ENCODE results near the gene ANTXR1. TPM values are rescaled to one million over a fixed set of nuclear protein-coding genes. Genes with fewer than 3 reads are reported as not detected.

Gene ANTXR1
- total RNA-seq, 6 donors from 2014 or later = 11.5 to 76.4 (median 31.4) TPM

- no peaks in the 10 kb centered on the region for H3K9me3 ChIP-seq
- WGBS, 2 donors = 90 to 92% methylated on average over 3 of the region's 3 CpGs
- H3K4me3 ChIP-seq = no peak overlapping the region
- no peak overlapping the region for H3K27ac ChIP-seq
- no peak for DNase-seq
- TF ChIP-seq POLR2AphosphoS5 (IDR thresholded peaks at IDR 0.05) (no peak), EP300 (IDR thresholded peaks at IDR 0.05) (no peak), CTCF (IDR thresholded peaks at IDR 0.05) (no peak)
- H3K4me1 ChIP-seq = peaks cover 6 to 23% (median 14%) of the 10 kb centered on the region in 4 donors
- ATAC-seq (ENCODE audit: low FRiP score in 2 of 2) = no peak
- H3K27me3 ChIP-seq = no peaks in the 10 kb centered on the region
- H3K36me3 ChIP-seq = no peaks in the 10 kb centered on the region
Observed at GRCh38 chr2:69211048-69211447, 198.1 kb downstream of the ANTXR1 start.

- H3K36me3 ChIP-seq = no peaks in the 10 kb centered on the region
- no peaks in the 10 kb centered on the region for H3K27me3 ChIP-seq
- no peak overlapping the region for H3K27ac ChIP-seq
- no peak overlapping the region for H3K4me3 ChIP-seq
- no peaks in the 10 kb centered on the region for H3K9me3 ChIP-seq
- DNase-seq (no peak), ATAC-seq (ENCODE audit: low FRiP score in 2 of 2) (no peak)
- WGBS, 2 donors = 89 to 94% methylated on average over 5 of the region's 5 CpGs
- TF ChIP-seq POLR2AphosphoS5 (IDR thresholded peaks at IDR 0.05) = no peak
- TF ChIP-seq POLR2A (IDR thresholded peaks at IDR 0.05) = no peak
- TF ChIP-seq EP300 (IDR thresholded peaks at IDR 0.05) = no peak
- no peak for TF ChIP-seq CTCF (IDR thresholded peaks at IDR 0.05)
- peaks cover 6 to 26% (median 15%) of the 10 kb centered on the region in 4 donors for H3K4me1 ChIP-seq
Observed at GRCh38 chr2:69211686-69212085, 198.7 kb downstream of the ANTXR1 start.

DNA sequence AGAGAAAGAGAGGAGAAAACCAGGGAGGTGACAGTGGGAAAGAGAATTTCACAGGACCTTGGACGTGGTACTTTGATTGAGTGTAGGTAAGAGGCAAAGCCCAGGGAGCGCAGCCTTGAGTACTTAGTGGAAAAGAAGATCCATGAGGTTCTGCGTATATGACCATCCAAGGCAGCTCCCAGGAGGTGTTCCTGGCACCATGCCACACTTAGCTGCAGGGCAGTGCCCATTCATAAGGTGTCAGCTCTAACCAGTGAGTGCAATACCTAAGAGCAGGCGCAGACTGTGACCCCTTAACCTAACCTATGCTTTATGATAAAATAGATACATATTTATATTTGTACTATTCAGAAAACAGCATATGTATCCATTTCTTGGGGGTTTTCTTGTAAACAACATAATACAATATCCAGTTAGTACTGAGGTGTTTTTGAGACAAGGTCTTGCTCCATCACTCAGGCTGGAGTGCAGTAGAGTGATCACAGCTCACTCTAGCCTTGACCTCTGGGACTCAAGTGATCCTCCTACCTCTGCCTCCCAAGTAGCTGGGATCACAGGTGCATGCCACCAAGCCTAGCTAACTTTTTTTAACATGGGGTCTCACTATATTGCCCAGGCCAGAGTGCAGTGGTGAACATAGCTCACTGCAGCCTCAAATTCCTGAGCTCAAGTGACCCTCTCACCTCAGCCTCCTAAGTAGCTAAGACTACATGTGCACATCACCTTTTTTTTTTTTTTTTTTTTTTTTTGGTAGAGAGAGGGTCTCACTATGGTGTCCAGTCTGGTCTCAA is 199.5 kb downstream of the ANTXR1 start:
- WGBS, 2 donors = 93 to 96% methylated on average over 4 of the region's 4 CpGs
- no peak for DNase-seq
- H3K27me3 ChIP-seq = no peaks in the 10 kb centered on the region
- H3K36me3 ChIP-seq = no peaks in the 10 kb centered on the region
- ATAC-seq (ENCODE audit: low FRiP score in 2 of 2) = no peak
- no peak overlapping the region for H3K27ac ChIP-seq
- TF ChIP-seq POLR2AphosphoS5 (IDR thresholded peaks at IDR 0.05) (no peak), POLR2A (IDR thresholded peaks at IDR 0.05) (no peak), EP300 (IDR thresholded peaks at IDR 0.05) (no peak), CTCF (IDR thresholded peaks at IDR 0.05) (no peak)
- no peak overlapping the region for H3K4me3 ChIP-seq
- H3K4me1 ChIP-seq = peaks cover 6 to 30% (median 18%) of the 10 kb centered on the region in 4 donors
- H3K9me3 ChIP-seq = no peaks in the 10 kb centered on the region

- no peaks in the 10 kb centered on the region for H3K36me3 ChIP-seq
- no peaks in the 10 kb centered on the region for H3K27me3 ChIP-seq
- no peak for TF ChIP-seq EP300 (IDR thresholded peaks at IDR 0.05)
- TF ChIP-seq POLR2AphosphoS5 (IDR thresholded peaks at IDR 0.05) = no peak
- TF ChIP-seq POLR2A (IDR thresholded peaks at IDR 0.05) = no peak
- no peak for TF ChIP-seq CTCF (IDR thresholded peaks at IDR 0.05)
- H3K9me3 ChIP-seq = no peaks in the 10 kb centered on the region
- 40 to 63% methylated on average over 4 of the region's 4 CpGs for WGBS, 2 donors
- ATAC-seq (ENCODE audit: low FRiP score in 2 of 2) (no peak), DNase-seq (no peak)
- H3K4me3 ChIP-seq = no peak overlapping the region
- H3K4me1 ChIP-seq = peaks cover 6 to 30% (median 18%) of the 10 kb centered on the region in 4 donors
- peak overlapping the region in 2 of 4 donors; percentile 42 to 43 for H3K27ac ChIP-seq
Observed at GRCh38 chr2:69213201-69213600, 200.2 kb downstream of the ANTXR1 start.

GRCh38 chr2:69213782-69214181 is 200.8 kb downstream of the ANTXR1 start:
- DNase-seq (peak in 1 of 2 donors; percentile 44), ATAC-seq (ENCODE audit: low FRiP score in 2 of 2) (peak; percentile 48 to 64)
- Histone ChIP-seq H3K36me3 (no peaks in the 10 kb centered on the region), H3K4me3 (no peak overlapping the region), H3K27ac (peak overlapping the region in 3 of 4 donors; percentile 9 to 43 (median 42)), H3K9me3 (no peaks in the 10 kb centered on the region), H3K27me3 (no peaks in the 10 kb centered on the region), H3K4me1 (peaks cover 6 to 30% (median 18%) of the 10 kb centered on the region in 4 donors)
- no peak for TF ChIP-seq CTCF (IDR thresholded peaks at IDR 0.05)
- TF ChIP-seq POLR2AphosphoS5 (IDR thresholded peaks at IDR 0.05) = no peak
- TF ChIP-seq EP300 (IDR thresholded peaks at IDR 0.05) = no peak
- no peak for TF ChIP-seq POLR2A (IDR thresholded peaks at IDR 0.05)
- WGBS, 2 donors = 63 to 85% methylated on average over 2 to 4 of the region's 4 CpGs
